DMS 273 treated with DMSO at 0.1 percent for 48 hours (cell line): ENCODE data around the gene CTBP1.

Experiments used
- DNase-seq: peaks from one replicate; lab custom pipeline; 2025; lab: John Stamatoyannopoulos, UW

The CTBP1 gene

GRCh38 chr4:1249731-1250526 lies 999 bp upstream of the CTBP1 start:
- no peak for DNase-seq

GRCh38 chr4:1249148-1249730 lies 309 bp upstream of the CTBP1 start:
- peak; percentile 16 for DNase-seq

- no peak for DNase-seq
Observed at GRCh38 chr4:1247864-1248244, 1.1 kb downstream of the CTBP1 start.

- DNase-seq: no peak
Observed at GRCh38 chr4:1246901-1247863, 1.7 kb downstream of the CTBP1 start.

GRCh38 chr4:1246111-1246881 lies 2.6 kb downstream of the CTBP1 start:
- no peak for DNase-seq

GRCh38 chr4:1245481-1246051 lies 3.4 kb downstream of the CTBP1 start:
- no peak for DNase-seq

GRCh38 chr4:1244978-1245471 lies 3.9 kb downstream of the CTBP1 start:
- no peak for DNase-seq

- no peak for DNase-seq
Observed at GRCh38 chr4:1244081-1244977, 4.6 kb downstream of the CTBP1 start.

- no peak for DNase-seq
Observed at GRCh38 chr4:1243451-1244080, 5.4 kb downstream of the CTBP1 start.

GRCh38 chr4:1242506-1243450 lies 6.2 kb downstream of the CTBP1 start:
- no peak for DNase-seq

GRCh38 chr4:1241936-1242505 lies 6.9 kb downstream of the CTBP1 start:
- no peak for DNase-seq

GRCh38 chr4:1241466-1241935 lies 7.4 kb downstream of the CTBP1 start:
- DNase-seq: no peak

- DNase-seq: no peak
Observed at GRCh38 chr4:1240721-1241465, 8.0 kb downstream of the CTBP1 start.

- DNase-seq: no peak
Observed at GRCh38 chr4:1239950-1240307, 9.0 kb downstream of the CTBP1 start.

- no peak for DNase-seq
Observed at GRCh38 chr4:1239141-1239949, 9.6 kb downstream of the CTBP1 start.

GRCh38 chr4:1238676-1239000 lies 10.3 kb downstream of the CTBP1 start:
- DNase-seq: no peak
